HepG2 (cell line): ENCODE data around the gene GJD3. TPM values are rescaled to one million over a fixed set of nuclear protein-coding genes. Genes with fewer than 3 reads are reported as not detected.

ENCODE experiments used
- BORCS8-MEF2B ChIP-seq: sonication (generic); formaldehyde crosslinking; IDR thresholded peaks from 2 replicates; pipeline ENCODE4 v1.8.0; 2022; ENCODE audit warnings: mild to moderate bottlenecking, missing genetic modification reagents
- ETV6 ChIP-seq: sonication (generic); formaldehyde crosslinking; conservative IDR thresholded peaks from 2 replicates; pipeline ENCODE4 v1.4.0; 2020; ENCODE audit warnings: missing genetic modification reagents
- FOSL1 ChIP-seq: sonication (generic); formaldehyde crosslinking; IDR thresholded peaks from 2 replicates; pipeline ENCODE4 v1.9.0; 2021; ENCODE audit warnings: missing genetic modification reagents, borderline replicate concordance
- FOXK1 ChIP-seq: sonication (generic); formaldehyde crosslinking; IDR thresholded peaks from 2 replicates; pipeline ENCODE4 v1.4.0; 2020; ENCODE audit warnings: low read depth, missing genetic modification reagents, borderline replicate concordance
- GTF3A ChIP-seq: sonication (generic); formaldehyde crosslinking; conservative IDR thresholded peaks from 2 replicates; pipeline ENCODE4 v1.4.0; 2020; ENCODE audit warnings: mild to moderate bottlenecking, missing genetic modification reagents
- HMG20A ChIP-seq: IDR thresholded peaks from 2 replicates; pipeline ENCODE4 v1.6.1; 2016; ENCODE audit warnings: borderline replicate concordance
- KLF15 ChIP-seq: sonication (generic); formaldehyde crosslinking; IDR thresholded peaks from 2 replicates; pipeline ENCODE4 v1.8.1; 2023; ENCODE audit warnings: borderline replicate concordance, mild to moderate bottlenecking, inconsistent platforms, missing genetic modification reagents, mixed read lengths
- MBD4 ChIP-seq: IDR thresholded peaks from 2 replicates; pipeline ENCODE4 v1.6.1; 2012; ENCODE audit warnings: low read length, inconsistent platforms, borderline replicate concordance
- NPAS2 ChIP-seq: sonication (generic); formaldehyde crosslinking; IDR thresholded peaks from 2 replicates; pipeline ENCODE4 v1.8.0; 2022; ENCODE audit warnings: mild to moderate bottlenecking, missing genetic modification reagents, borderline replicate concordance
- WIZ ChIP-seq: sonication (generic); formaldehyde crosslinking; IDR thresholded peaks from 2 replicates; pipeline ENCODE4 v1.5.1; 2020; ENCODE audit warnings: mild to moderate bottlenecking, missing genetic modification reagents
- ZNF225 ChIP-seq: sonication (generic); formaldehyde crosslinking; IDR thresholded peaks from 2 replicates; pipeline ENCODE4 v1.4.0; 2020; ENCODE audit warnings: mild to moderate bottlenecking, missing genetic modification reagents
- ZNF296 ChIP-seq: sonication (generic); formaldehyde crosslinking; conservative IDR thresholded peaks from 2 replicates; pipeline ENCODE4 v1.5.0; 2020; ENCODE audit warnings: mild to moderate bottlenecking, missing genetic modification reagents
- ZNF496 ChIP-seq: sonication (generic); formaldehyde crosslinking; IDR thresholded peaks from 2 replicates; pipeline ENCODE4 v1.8.1; 2023; ENCODE audit warnings: mild to moderate bottlenecking, moderate library complexity, missing genetic modification reagents; ENCODE audit not compliant: insufficient replicate concordance
- polyA plus RNA-seq, 8 experiments: library from polyadenylated mRNA; depleted of rRNA in 3 of 8; stranded (reverse) in 7 of 8; unstranded in 1 of 8; fragments of >200 nt; fragmentation: Illumina TruSeq in 4 of 8; extraction: Trizol in 4 of 8; gene quantifications; 2 replicates each; pipeline versions ENCODE4 v1.2.1 to v1.2.3, GENCODE V29; 2011 to 2016; ENCODE audit warnings: low read depth in 4 of 8, missing spikeins in 1 of 8, mixed read lengths in 1 of 8; ENCODE audit not compliant: insufficient read depth in 1 of 8
- total RNA-seq, 5 experiments: library from RNA; depleted of rRNA; stranded (reverse); fragments of >200 nt; fragmentation: Illumina TruSeq; extraction: Trizol; gene quantifications; 2 replicates each; pipeline ENCODE4 v1.2.3, GENCODE V29; 2016; ENCODE audit warnings: low read depth in 1 of 5
- TF ChIP-seq, protein P1 (sequence below): sonication (generic); formaldehyde crosslinking; IDR thresholded peaks from 2 replicates; pipeline ENCODE4 v1.4.0; 2020; ENCODE audit warnings: missing genetic modification reagents, borderline replicate concordance
- TF ChIP-seq, protein P2 (sequence below): sonication (generic); formaldehyde crosslinking; IDR thresholded peaks from 2 replicates; pipeline ENCODE4 v1.4.0; 2020; ENCODE audit warnings: mild to moderate bottlenecking, missing genetic modification reagents, borderline replicate concordance

Gene GJD3
- total and polyA plus RNA-seq, 2 of the 13 experiments (the other 11 are each of a cell fraction or from before 2014, with no cell fraction given), result not detected

DNA sequence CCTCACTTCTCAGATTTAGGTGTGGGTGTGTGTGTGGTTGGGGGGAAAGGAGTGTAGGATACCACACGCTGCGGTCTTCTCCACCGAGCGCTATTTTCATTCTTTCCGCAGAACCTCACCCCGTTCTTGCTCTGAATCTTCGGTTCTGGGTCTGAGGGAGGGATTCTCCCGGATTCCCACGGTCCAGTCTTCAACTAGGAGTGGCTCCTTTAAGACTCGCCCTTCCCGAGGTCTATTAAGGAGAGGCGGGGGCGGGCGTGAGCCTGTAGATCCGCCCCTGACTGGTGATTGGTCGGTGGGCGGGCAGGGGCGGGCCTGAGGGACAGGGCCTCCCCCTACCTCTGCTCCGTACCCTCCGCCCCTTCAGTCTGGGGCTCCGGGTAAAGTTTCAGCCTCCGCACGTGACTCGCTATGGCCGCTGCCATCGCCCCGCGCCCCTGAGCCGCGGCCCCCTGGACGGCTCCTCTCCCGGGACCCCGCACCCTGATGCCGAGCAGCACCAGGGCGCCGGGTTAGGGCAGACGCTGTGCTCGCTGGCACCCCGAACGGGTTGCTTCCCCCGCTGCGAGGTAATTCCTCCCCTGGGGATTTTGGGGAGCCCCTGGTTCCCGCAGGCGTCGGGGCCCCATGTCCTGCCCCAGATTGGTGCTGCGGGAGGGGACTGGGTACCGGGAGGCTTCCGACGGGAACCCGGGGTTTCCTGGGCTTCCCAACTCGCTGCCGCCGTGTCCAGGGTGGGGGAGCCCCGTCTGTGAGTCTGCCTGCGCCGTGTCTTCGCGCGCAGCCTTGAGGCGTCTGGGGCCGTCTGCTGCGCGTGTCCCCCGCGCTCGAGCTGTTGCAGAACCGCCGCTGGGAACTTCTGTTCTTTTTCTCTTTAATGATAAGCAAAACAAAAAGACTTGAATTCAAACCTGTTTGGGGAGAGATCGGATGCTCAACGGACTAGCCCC is 46.4 kb downstream of the GJD3 start (continued):
- TF ChIP-seq WIZ (CRISPR knock-in tag) (peak; percentile 80), ZNF496 (no peak), FOXK1 (CRISPR knock-in tag) (0 out of 2 replicates have a peak, but pooled peaks have one; percentile 51), HMG20A (CRISPR knock-in tag) (no peak; the same call in 1 of the 2 replicates), FOSL1 (CRISPR knock-in tag) (peak; percentile 42; the same call in 1 of the 2 replicates), ZNF296 (no peak), KLF15 (peak; percentile 33; the same call in 1 of the 2 replicates), ZNF225 (no peak), GTF3A (0 out of 2 replicates have a peak, but pooled peaks have one; percentile 56), NPAS2 (CRISPR knock-in tag) (no peak), MBD4 (no peak), BORCS8-MEF2B (CRISPR knock-in tag) (no peak; the same call in 1 of the 2 replicates), ETV6 (CRISPR knock-in tag) (peak; percentile 67; the same call in 1 of the 2 replicates)
- TF ChIP-seq, protein P1, sequence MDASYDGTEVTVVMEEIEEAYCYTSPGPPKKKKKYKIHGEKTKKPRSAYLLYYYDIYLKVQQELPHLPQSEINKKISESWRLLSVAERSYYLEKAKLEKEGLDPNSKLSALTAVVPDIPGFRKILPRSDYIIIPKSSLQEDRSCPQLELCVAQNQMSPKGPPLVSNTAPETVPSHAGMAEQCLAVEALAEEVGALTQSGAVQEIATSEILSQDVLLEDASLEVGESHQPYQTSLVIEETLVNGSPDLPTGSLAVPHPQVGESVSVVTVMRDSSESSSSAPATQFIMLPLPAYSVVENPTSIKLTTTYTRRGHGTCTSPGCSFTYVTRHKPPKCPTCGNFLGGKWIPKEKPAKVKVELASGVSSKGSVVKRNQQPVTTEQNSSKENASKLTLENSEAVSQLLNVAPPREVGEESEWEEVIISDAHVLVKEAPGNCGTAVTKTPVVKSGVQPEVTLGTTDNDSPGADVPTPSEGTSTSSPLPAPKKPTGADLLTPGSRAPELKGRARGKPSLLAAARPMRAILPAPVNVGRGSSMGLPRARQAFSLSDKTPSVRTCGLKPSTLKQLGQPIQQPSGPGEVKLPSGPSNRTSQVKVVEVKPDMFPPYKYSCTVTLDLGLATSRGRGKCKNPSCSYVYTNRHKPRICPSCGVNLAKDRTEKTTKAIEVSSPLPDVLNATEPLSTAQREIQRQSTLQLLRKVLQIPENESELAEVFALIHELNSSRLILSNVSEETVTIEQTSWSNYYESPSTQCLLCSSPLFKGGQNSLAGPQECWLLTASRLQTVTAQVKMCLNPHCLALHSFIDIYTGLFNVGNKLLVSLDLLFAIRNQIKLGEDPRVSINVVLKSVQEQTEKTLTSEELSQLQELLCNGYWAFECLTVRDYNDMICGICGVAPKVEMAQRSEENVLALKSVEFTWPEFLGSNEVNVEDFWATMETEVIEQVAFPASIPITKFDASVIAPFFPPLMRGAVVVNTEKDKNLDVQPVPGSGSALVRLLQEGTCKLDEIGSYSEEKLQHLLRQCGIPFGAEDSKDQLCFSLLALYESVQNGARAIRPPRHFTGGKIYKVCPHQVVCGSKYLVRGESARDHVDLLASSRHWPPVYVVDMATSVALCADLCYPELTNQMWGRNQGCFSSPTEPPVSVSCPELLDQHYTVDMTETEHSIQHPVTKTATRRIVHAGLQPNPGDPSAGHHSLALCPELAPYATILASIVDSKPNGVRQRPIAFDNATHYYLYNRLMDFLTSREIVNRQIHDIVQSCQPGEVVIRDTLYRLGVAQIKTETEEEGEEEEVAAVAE (CRISPR knock-in tag), result peak; percentile 77
- TF ChIP-seq, protein P2, sequence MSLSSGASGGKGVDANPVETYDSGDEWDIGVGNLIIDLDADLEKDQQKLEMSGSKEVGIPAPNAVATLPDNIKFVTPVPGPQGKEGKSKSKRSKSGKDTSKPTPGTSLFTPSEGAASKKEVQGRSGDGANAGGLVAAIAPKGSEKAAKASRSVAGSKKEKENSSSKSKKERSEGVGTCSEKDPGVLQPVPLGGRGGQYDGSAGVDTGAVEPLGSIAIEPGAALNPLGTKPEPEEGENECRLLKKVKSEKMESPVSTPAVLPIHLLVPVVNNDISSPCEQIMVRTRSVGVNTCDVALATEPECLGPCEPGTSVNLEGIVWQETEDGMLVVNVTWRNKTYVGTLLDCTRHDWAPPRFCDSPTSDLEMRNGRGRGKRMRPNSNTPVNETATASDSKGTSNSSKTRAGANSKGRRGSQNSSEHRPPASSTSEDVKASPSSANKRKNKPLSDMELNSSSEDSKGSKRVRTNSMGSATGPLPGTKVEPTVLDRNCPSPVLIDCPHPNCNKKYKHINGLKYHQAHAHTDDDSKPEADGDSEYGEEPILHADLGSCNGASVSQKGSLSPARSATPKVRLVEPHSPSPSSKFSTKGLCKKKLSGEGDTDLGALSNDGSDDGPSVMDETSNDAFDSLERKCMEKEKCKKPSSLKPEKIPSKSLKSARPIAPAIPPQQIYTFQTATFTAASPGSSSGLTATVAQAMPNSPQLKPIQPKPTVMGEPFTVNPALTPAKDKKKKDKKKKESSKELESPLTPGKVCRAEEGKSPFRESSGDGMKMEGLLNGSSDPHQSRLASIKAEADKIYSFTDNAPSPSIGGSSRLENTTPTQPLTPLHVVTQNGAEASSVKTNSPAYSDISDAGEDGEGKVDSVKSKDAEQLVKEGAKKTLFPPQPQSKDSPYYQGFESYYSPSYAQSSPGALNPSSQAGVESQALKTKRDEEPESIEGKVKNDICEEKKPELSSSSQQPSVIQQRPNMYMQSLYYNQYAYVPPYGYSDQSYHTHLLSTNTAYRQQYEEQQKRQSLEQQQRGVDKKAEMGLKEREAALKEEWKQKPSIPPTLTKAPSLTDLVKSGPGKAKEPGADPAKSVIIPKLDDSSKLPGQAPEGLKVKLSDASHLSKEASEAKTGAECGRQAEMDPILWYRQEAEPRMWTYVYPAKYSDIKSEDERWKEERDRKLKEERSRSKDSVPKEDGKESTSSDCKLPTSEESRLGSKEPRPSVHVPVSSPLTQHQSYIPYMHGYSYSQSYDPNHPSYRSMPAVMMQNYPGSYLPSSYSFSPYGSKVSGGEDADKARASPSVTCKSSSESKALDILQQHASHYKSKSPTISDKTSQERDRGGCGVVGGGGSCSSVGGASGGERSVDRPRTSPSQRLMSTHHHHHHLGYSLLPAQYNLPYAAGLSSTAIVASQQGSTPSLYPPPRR (CRISPR knock-in tag), result peak; percentile 81
